K562 (cell line): Measurements from ENCODE around the gene PAX5.
"Not testable (repeated sequence)": the region's sequence is repeated elsewhere in the genome, so short reads cannot be mapped to it uniquely, and the experiment has no call there.

Experiments used
- HMGN3 ChIP-seq: IDR thresholded peaks from 2 replicates; pipeline ENCODE4 v1.6.1; 2011; ENCODE audit warnings: borderline replicate concordance, low read depth, mild to moderate bottlenecking, mixed read lengths, low read length; ENCODE audit not compliant: insufficient read length; ENCODE audit errors: extremely low read depth
- MEIS2 ChIP-seq: fragments of 450-650 bp; IDR thresholded peaks from 2 replicates; pipeline ENCODE4 v1.6.1; 2014; ENCODE audit warnings: mild to moderate bottlenecking; ENCODE audit not compliant: partially characterized antibody

DNA sequence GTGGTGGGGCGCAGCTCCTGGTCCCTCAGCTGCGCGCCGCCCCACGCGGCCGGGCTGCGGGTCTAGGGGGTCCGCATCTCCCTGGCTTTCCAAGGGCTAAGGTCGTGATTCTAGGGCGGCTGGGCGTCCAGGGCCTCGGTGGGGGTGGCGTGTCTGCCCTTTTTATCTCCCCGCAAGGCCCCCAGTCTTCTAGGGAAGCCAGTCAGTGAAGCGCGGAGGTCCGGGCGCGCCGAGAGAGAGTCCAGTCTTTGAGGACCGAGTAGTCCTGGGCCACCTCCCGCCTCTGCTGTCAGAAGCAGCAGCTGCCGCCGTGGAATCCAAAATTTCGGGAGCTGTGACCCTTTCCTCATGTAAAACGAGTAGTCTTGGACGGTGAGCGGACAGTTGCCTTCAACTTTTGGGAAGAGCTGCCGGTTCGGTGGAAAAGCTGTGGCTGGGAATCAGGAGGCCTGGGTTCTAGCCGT is 46.1 kb upstream of the PAX5 start:
- not testable (repeated sequence) for TF ChIP-seq HMGN3, MEIS2
